Naive thymus-derived CD4-positive, alpha-beta T cell (primary cell): ENCODE data around the gene UGGT2. TPM values are rescaled to one million over a fixed set of nuclear protein-coding genes. Genes with fewer than 3 reads are reported as not detected.

Experiments
- ATAC-seq: fragments of 150-1000 bp; cut with Tn5 transposase; 2 replicates; pipeline ENCODE4 v1.10.0; 2021; ENCODE audit warnings: mild to moderate bottlenecking, moderate library complexity
- CTCF ChIA-PET: fragments of 350-600 bp; sonication (Branson Sonifier 250); formaldehyde crosslinking; loops from one replicate; lab custom pipeline; 2021; ENCODE audit warnings: antibody characterized with exemption; lab: Charles Lee
- POLR2A ChIA-PET: fragments of 350-600 bp; sonication (Branson Sonifier 250); formaldehyde crosslinking; loops from one replicate; lab custom pipeline; 2021; ENCODE audit warnings: antibody characterized with exemption, inconsistent platforms; lab: Charles Lee
- DNase-seq, 9 donors: peaks; one replicate each; pipeline versions ENCODE4 v3.0.0 to v3.0.0-alpha.2; 2020 to 2022; ENCODE audit warnings: mixed read lengths in 1 of 9
- H3K27ac ChIP-seq: one replicate; pipeline ENCODE4 v1.7.0; 2013; ENCODE audit warnings: mild to moderate bottlenecking, low read depth, low read length, moderate library complexity
- H3K27me3 ChIP-seq, 2 donors: one replicate each; pipeline ENCODE4 v1.7.0; 2013; ENCODE audit warnings: low read length in 2 of 2, mild to moderate bottlenecking in 2 of 2, moderate library complexity in 2 of 2; ENCODE audit not compliant: control insufficient read depth in 2 of 2, insufficient read depth in 2 of 2
- H3K36me3 ChIP-seq, 3 experiments: 1 replicate in 2 of 3; 2 replicates in 1 of 3; pipeline ENCODE4 v1.7.0; 2013; ENCODE audit warnings: low read length in 3 of 3, mild to moderate bottlenecking in 3 of 3, moderate library complexity in 1 of 3; ENCODE audit not compliant: insufficient read depth in 3 of 3, control insufficient read depth in 2 of 3
- H3K4me1 ChIP-seq, 2 donors: one replicate each; pipeline ENCODE4 v1.7.0; 2013; ENCODE audit warnings: low read length in 2 of 2, mild to moderate bottlenecking in 2 of 2, moderate library complexity in 1 of 2; ENCODE audit not compliant: control insufficient read depth in 2 of 2, insufficient read depth in 2 of 2
- H3K4me3 ChIP-seq: 2 replicates; pipeline ENCODE4 v1.7.0; 2013; ENCODE audit warnings: mild to moderate bottlenecking, low read length
- H3K9me3 ChIP-seq, 3 experiments: 1 replicate in 2 of 3; 2 replicates in 1 of 3; pipeline ENCODE4 v1.7.0; 2013; ENCODE audit warnings: low read length in 3 of 3; ENCODE audit not compliant: control insufficient read depth in 2 of 3
- H3K27ac Mint-ChIP-seq, 9 donors: one replicate each; pipeline ENCODE4 v1.8.0; 2020 to 2022; ENCODE audit warnings: mixed read lengths in 9 of 9, mild to moderate bottlenecking in 8 of 9, moderate library complexity in 5 of 9, inconsistent platforms in 2 of 9
- H3K27me3 Mint-ChIP-seq, 5 donors: one replicate each; pipeline ENCODE4 v1.8.0; 2021 to 2022; ENCODE audit warnings: mixed read lengths in 5 of 5, mild to moderate bottlenecking in 1 of 5
- H3K36me3 Mint-ChIP-seq, 5 donors: one replicate each; pipeline ENCODE4 v1.8.0; 2020 to 2022; ENCODE audit warnings: mixed read lengths in 5 of 5, mild to moderate bottlenecking in 3 of 5, inconsistent platforms in 1 of 5
- H3K4me1 Mint-ChIP-seq, 7 donors: one replicate each; pipeline ENCODE4 v1.8.0; 2020 to 2022; ENCODE audit warnings: mixed read lengths in 7 of 7, mild to moderate bottlenecking in 3 of 7, inconsistent platforms in 1 of 7
- H3K4me3 Mint-ChIP-seq, 10 donors: one replicate each; pipeline ENCODE4 v1.8.0; 2020 to 2022; ENCODE audit warnings: mild to moderate bottlenecking in 10 of 10, mixed read lengths in 10 of 10, moderate library complexity in 6 of 10, inconsistent platforms in 2 of 10
- H3K9me3 Mint-ChIP-seq, 11 donors: one replicate each; pipeline ENCODE4 v1.8.0; 2020 to 2022; ENCODE audit warnings: mixed read lengths in 11 of 11, mild to moderate bottlenecking in 4 of 11, inconsistent platforms in 1 of 11, moderate library complexity in 1 of 11
- intact Hi-C, 2 donors: fragments of 100-400 bp; cut with micrococcal nuclease; formaldehyde crosslinking; loops; one replicate each; pipeline ENCODE4 v1.15.1; 2023
- polyA plus RNA-seq, 2 donors: library from polyadenylated mRNA; unstranded; fragments of 300-500 nt; fragmentation: Illumina TruSeq; gene quantifications; one replicate each; pipeline ENCODE4 v1.2.3, GENCODE V29; 2021
- total RNA-seq, 6 experiments: library from RNA in 5 of 6; stranded (reverse) in 5 of 6; gene quantifications; 1 replicate in 5 of 6; 2 replicates in 1 of 6; pipeline ENCODE4 v1.2.3 and lab custom pipeline; 2021 to 2026

Gene UGGT2
- total and polyA plus RNA-seq, 7 experiments from 2014 or later: 0.22 to 6.5 (median 0.51) TPM; not detected in 3

DNA sequence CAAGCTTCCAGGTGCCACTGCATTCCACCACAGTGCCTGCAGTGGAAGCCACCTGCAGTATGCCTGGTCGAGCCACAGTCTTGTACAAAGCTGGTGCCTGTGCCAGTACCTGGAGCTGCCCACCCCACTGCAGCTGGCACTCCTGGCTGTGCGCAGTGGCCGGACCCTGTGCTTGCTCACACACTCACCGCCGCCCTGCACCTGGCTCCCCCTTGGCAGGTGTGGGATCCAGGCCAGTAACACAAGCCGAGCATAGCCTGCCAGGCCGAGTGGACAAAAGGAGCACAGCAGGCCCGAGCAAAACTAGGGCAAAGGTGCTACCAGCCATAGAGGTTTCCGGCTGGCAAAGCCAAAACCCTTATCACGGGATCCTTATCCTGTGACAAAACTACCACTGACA is 18.5 kb downstream of the UGGT2 start:
- Mint-ChIP-seq H3K4me1 (no peaks in the 10 kb centered on the region), H3K27me3 (peaks cover 0 to 6% (median 0%) of the 10 kb centered on the region in 5 donors), H3K9me3 (peaks cover 1 to 10% (median 6%) of the 10 kb centered on the region in 11 donors), H3K27ac (no peak overlapping the region), H3K36me3 (peaks cover 0 to 3% (median 0%) of the 10 kb centered on the region in 5 donors), H3K4me3 (no peak overlapping the region)
- ATAC-seq: no peak
- H3K9me3 ChIP-seq: no peaks in the 10 kb centered on the region
- no peak overlapping the region for H3K4me3 ChIP-seq
- ChIA-PET POLR2A (no interaction called here), CTCF (no interaction called here)
- H3K27ac ChIP-seq: no peak overlapping the region
- DNase-seq: no peak
- no peaks in the 10 kb centered on the region for H3K27me3 ChIP-seq
- no peaks in the 10 kb centered on the region for H3K4me1 ChIP-seq
- H3K36me3 ChIP-seq: no peaks in the 10 kb centered on the region
- intact Hi-C loops: no loop called here

DNA sequence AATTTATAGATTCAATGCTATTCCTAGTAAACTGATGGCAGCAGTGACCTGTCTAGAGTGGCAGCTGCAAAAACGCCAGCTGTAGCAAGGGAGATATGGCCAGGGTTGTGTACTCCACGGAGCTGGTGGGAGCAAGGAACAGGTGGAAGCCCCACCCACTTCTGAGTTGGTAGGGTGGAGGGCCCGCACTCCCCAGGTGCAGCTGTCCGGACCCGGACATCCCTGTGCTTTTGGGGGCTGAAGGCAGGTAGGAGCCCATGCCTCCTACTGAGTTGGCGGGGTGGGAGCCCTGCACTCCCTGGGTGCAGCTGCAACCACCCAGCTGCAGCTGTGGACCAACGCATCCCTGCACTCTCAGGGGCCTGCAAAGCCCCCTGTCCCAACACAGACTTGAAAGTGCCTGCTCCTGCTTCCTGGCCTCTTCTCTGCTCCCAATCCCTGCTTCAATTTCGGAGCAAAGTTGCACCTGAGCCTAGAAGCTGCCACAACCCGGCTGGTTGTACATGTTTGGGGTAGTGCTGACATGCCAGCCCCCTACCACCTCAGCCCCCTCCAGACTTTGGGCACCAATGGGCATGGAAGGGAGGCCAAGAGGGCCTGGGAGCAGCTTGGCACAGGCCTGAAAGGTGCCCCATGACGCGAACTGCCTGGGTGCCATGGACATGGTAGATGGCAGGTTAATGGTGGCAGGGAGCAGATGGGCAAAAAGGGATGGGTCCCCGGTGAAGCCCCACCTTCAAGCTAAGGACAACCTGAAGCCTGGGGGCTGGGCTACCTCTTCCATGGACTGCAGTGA is 19.8 kb downstream of the UGGT2 start:
- intact Hi-C loops: no loop called here
- Histone ChIP-seq H3K36me3 (no peaks in the 10 kb centered on the region), H3K4me1 (no peaks in the 10 kb centered on the region), H3K4me3 (no peak overlapping the region), H3K27ac (no peak overlapping the region), H3K9me3 (no peaks in the 10 kb centered on the region), H3K27me3 (no peaks in the 10 kb centered on the region)
- H3K9me3 Mint-ChIP-seq: peaks cover 1 to 7% (median 6%) of the 10 kb centered on the region in 11 donors
- ChIA-PET CTCF (interaction anchor here (0.7 kb wide), 1 partner anchor 9 kb away, joined by 3 read pairs; no protein-coding TSS in a partner anchor), POLR2A (interaction anchor here (1.1 kb wide), 1 partner anchor 9 kb away, joined by 3 read pairs; no protein-coding TSS in a partner anchor)
- H3K36me3 Mint-ChIP-seq: peaks cover 0 to 3% (median 0%) of the 10 kb centered on the region in 5 donors
- DNase-seq (no peak), ATAC-seq (no peak)
- no peak overlapping the region for H3K27ac Mint-ChIP-seq
- H3K4me3 Mint-ChIP-seq: no peak overlapping the region
- H3K4me1 Mint-ChIP-seq: no peaks in the 10 kb centered on the region
- peaks cover 0 to 6% (median 0%) of the 10 kb centered on the region in 5 donors for H3K27me3 Mint-ChIP-seq

DNA sequence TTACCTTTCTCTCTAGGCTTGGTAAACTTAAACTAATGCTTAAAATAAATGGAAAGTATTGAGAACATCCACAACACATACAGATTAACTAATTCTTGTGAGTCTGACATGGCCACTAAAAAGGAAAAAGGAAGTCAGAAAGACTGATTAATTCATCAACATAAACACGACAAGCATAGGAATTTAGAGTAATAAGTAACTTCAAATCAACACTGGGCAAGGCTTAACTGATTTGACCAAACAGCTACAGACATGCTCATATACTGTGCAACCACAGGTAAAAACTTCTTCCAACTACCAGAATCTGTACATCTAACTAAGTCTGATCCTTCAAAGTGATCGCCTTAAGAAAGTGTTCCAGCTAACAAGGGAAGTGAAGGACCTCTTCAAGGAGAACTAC is 20.5 kb downstream of the UGGT2 start:
- Mint-ChIP-seq H3K9me3 (peaks cover 1 to 7% (median 6%) of the 10 kb centered on the region in 11 donors), H3K4me1 (no peaks in the 10 kb centered on the region), H3K27me3 (peaks cover 0 to 4% (median 0%) of the 10 kb centered on the region in 5 donors), H3K4me3 (no peak overlapping the region), H3K27ac (no peak overlapping the region), H3K36me3 (peaks cover 0 to 3% (median 0%) of the 10 kb centered on the region in 5 donors)
- no peak overlapping the region for H3K27ac ChIP-seq
- ChIA-PET POLR2A (no interaction called here), CTCF (no interaction called here)
- no peaks in the 10 kb centered on the region for H3K36me3 ChIP-seq
- H3K4me3 ChIP-seq: no peak overlapping the region
- no peaks in the 10 kb centered on the region for H3K9me3 ChIP-seq
- intact Hi-C loops: no loop called here
- H3K27me3 ChIP-seq: no peaks in the 10 kb centered on the region
- ATAC-seq: no peak
- DNase-seq: no peak
- no peaks in the 10 kb centered on the region for H3K4me1 ChIP-seq

DNA sequence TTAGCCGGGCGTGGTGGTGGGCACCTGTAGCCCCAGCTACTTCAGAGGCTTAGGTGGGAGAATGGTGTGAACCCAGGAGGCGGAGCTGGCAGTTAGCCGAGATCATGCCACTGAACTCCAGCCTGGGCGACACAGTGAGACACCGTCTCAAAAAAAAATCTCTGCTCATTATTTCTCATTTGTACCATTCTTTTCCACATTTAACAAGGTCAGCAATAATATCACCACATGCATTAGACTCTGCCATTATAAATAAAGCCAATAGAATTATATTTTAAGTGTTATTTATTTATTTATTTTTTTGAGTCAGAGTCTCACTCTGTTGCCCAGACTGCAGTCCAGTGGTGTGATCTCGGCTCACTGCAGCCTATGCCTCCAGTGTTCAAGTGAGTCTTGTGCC is 24.2 kb downstream of the UGGT2 start:
- intact Hi-C loops: no loop called here
- peaks cover 0 to 3% (median 0%) of the 10 kb centered on the region in 5 donors for H3K36me3 Mint-ChIP-seq
- H3K4me1 Mint-ChIP-seq: no peaks in the 10 kb centered on the region

DNA sequence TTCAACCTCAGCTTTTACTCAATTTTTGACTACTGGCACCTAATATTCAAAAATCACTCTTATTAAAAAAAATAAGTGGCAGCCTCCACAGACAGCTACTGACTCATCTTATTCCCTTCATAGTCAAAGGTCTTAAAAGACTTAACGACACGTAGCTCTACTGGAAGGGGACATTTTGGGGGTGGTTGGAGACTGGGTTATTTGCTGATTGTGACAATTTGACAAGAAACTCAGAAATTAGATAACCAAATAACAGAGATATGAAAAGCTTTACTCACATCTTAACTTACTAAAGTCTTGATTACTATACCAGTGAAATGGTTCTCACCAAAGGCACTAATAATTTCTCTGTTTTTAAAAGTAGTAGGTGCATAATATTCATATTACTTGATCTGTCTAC is 25.7 kb downstream of the UGGT2 start:
- no peak overlapping the region for H3K4me3 ChIP-seq
- no peaks in the 10 kb centered on the region for H3K9me3 ChIP-seq
- Mint-ChIP-seq H3K4me3 (no peak overlapping the region), H3K27ac (no peak overlapping the region), H3K9me3 (peaks cover 0 to under 1% (median 0%) of the 10 kb centered on the region in 11 donors), H3K36me3 (no peaks in the 10 kb centered on the region), H3K27me3 (no peaks in the 10 kb centered on the region), H3K4me1 (no peaks in the 10 kb centered on the region)
- H3K36me3 ChIP-seq: no peaks in the 10 kb centered on the region
- no peak for ATAC-seq
- no peaks in the 10 kb centered on the region for H3K27me3 ChIP-seq
- DNase-seq: no peak
- CTCF ChIA-PET: no interaction called here
- intact Hi-C loops: no loop called here
- H3K4me1 ChIP-seq: no peaks in the 10 kb centered on the region
- POLR2A ChIA-PET: no interaction called here
- no peak overlapping the region for H3K27ac ChIP-seq

More for the DNA sequence above, 24.2 kb downstream of the UGGT2 start:
- Histone ChIP-seq H3K9me3 (no peaks in the 10 kb centered on the region), H3K4me1 (no peaks in the 10 kb centered on the region), H3K4me3 (no peak overlapping the region), H3K27ac (no peak overlapping the region), H3K36me3 (no peaks in the 10 kb centered on the region), H3K27me3 (no peaks in the 10 kb centered on the region)
- peaks cover 0 to 7% (median 3%) of the 10 kb centered on the region in 11 donors for H3K9me3 Mint-ChIP-seq
- no peak overlapping the region for H3K27ac Mint-ChIP-seq
- DNase-seq (no peak), ATAC-seq (no peak)
- H3K27me3 Mint-ChIP-seq: no peaks in the 10 kb centered on the region
- ChIA-PET POLR2A (no interaction called here), CTCF (no interaction called here)
- H3K4me3 Mint-ChIP-seq: no peak overlapping the region

DNA sequence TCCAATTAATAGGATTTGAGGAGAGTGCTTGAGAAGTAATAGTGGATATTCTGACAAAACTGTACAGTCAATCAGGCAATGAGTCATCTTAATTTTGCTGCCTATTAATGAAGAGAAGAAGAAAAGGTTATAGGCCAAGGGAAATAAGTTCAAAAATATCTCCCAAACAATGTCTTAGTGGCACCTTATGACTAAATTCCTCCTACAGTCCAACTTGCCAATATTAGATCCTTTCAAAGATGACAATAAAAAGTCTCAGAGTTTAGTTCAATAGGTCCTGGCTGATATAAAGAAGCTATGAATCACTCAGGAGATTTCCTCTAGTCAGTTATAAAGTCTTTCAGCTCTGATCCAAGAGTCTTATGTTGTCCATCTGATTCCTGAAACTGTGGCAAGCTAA is 27.9 kb downstream of the UGGT2 start:
- H3K36me3 Mint-ChIP-seq: no peaks in the 10 kb centered on the region
- DNase-seq (no peak), ATAC-seq (no peak)
- no peaks in the 10 kb centered on the region for H3K4me1 ChIP-seq
- no peaks in the 10 kb centered on the region for H3K4me1 Mint-ChIP-seq
- no peak overlapping the region for H3K27ac Mint-ChIP-seq
- H3K36me3 ChIP-seq: no peaks in the 10 kb centered on the region
- H3K9me3 Mint-ChIP-seq: no peaks in the 10 kb centered on the region
- no peaks in the 10 kb centered on the region for H3K9me3 ChIP-seq
- H3K27ac ChIP-seq: no peak overlapping the region
- no peaks in the 10 kb centered on the region for H3K27me3 Mint-ChIP-seq
- ChIA-PET CTCF (no interaction called here), POLR2A (no interaction called here)
- no peak overlapping the region for H3K4me3 Mint-ChIP-seq
- no peak overlapping the region for H3K4me3 ChIP-seq
- intact Hi-C loops: no loop called here
- no peaks in the 10 kb centered on the region for H3K27me3 ChIP-seq

DNA sequence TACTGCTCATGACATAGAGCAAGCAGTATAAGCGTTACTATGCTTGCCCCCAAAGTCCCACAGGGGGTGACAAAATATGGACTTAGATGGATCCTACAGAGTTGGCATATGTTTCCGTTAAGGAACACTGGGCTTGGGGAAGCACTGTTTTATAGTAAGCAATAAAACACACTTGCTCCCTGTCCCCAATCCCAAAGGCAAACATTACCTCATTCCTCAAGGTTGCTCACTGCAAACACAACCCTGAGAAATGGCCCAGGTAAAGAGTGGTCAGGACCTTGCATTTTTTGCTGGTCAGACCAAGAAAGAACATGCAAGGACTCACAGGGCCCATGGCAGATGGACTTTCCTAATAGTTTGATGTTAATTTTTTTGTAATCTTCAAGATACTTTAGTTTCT is 32.3 kb downstream of the UGGT2 start:
- Histone ChIP-seq H3K4me1 (no peaks in the 10 kb centered on the region), H3K36me3 (no peaks in the 10 kb centered on the region), H3K27me3 (no peaks in the 10 kb centered on the region), H3K9me3 (peaks cover 0 to 7% (median 0%) of the 10 kb centered on the region in 3 experiments), H3K4me3 (no peak overlapping the region), H3K27ac (no peak overlapping the region)
- Mint-ChIP-seq H3K27me3 (no peaks in the 10 kb centered on the region), H3K36me3 (no peaks in the 10 kb centered on the region), H3K4me3 (no peak overlapping the region), H3K27ac (no peak overlapping the region), H3K9me3 (peaks cover 0 to 10% (median 3%) of the 10 kb centered on the region in 11 donors), H3K4me1 (no peaks in the 10 kb centered on the region)
- ATAC-seq (no peak), DNase-seq (no peak)
- intact Hi-C loops: loop anchor here in 1 of 2 donors (2.0 kb wide), 2 partner anchors 796 to 938 kb away; no protein-coding TSS in a partner anchor
- ChIA-PET CTCF (no interaction called here), POLR2A (no interaction called here)
